Ishikawa (cell line): ENCODE results near the gene TMA7.

Experiments used
- CEBPB ChIP-seq: IDR thresholded peaks from 2 replicates; pipeline ENCODE4 v1.6.1; 2012
- CREB1 ChIP-seq: IDR thresholded peaks from 2 replicates; pipeline ENCODE4 v1.6.1; 2012; ENCODE audit warnings: low read depth
- EGR1 ChIP-seq: IDR thresholded peaks from 2 replicates; pipeline ENCODE4 v1.6.1; 2012
- EP300 ChIP-seq: IDR thresholded peaks from 2 replicates; pipeline ENCODE4 v1.6.1; 2012; ENCODE audit warnings: borderline replicate concordance
- FOXM1 ChIP-seq: IDR thresholded peaks from 2 replicates; pipeline ENCODE4 v1.6.1; 2012; ENCODE audit warnings: low read depth, borderline replicate concordance
- MAX ChIP-seq: IDR thresholded peaks from 2 replicates; pipeline ENCODE4 v1.6.1; 2012
- NFIC ChIP-seq: IDR thresholded peaks from 2 replicates; pipeline ENCODE4 v1.6.1; 2012
- RAD21 ChIP-seq: IDR thresholded peaks from 2 replicates; pipeline ENCODE4 v1.6.1; 2012; ENCODE audit warnings: low read depth
- REST ChIP-seq: IDR thresholded peaks from 2 replicates; pipeline ENCODE4 v1.6.1; 2012; ENCODE audit warnings: low read depth, mild to moderate bottlenecking
- TAF1 ChIP-seq: IDR thresholded peaks from 2 replicates; pipeline ENCODE4 v1.6.1; 2012; ENCODE audit warnings: low read depth, mild to moderate bottlenecking
- TCF12 ChIP-seq: IDR thresholded peaks from 2 replicates; pipeline ENCODE4 v1.6.1; 2012; ENCODE audit warnings: low read depth
- TEAD4 ChIP-seq: IDR thresholded peaks from 2 replicates; pipeline ENCODE4 v1.6.1; 2012
- USF1 ChIP-seq: IDR thresholded peaks from 2 replicates; pipeline ENCODE4 v1.6.1; 2012
- YY1 ChIP-seq: IDR thresholded peaks from 2 replicates; pipeline ENCODE4 v1.6.1; 2012; ENCODE audit warnings: low read depth
- ZBTB7A ChIP-seq: IDR thresholded peaks from 2 replicates; pipeline ENCODE4 v1.6.1; 2012; ENCODE audit warnings: low read depth

The TMA7 gene

GRCh38 chr3:48411041-48411588 is 28.9 kb upstream of the TMA7 start:
- TF ChIP-seq FOXM1 (no peak), REST (no peak), TEAD4 (no peak), ZBTB7A (no peak), CEBPB (no peak), YY1 (no peak), NFIC (no peak), CREB1 (no peak), EGR1 (no peak), USF1 (no peak), TAF1 (no peak), TCF12 (no peak), RAD21 (no peak)

- TF ChIP-seq NFIC (no peak), RAD21 (no peak), YY1 (no peak), TCF12 (no peak), ZBTB7A (no peak), FOXM1 (no peak), REST (no peak), USF1 (no peak), CREB1 (no peak), CEBPB (no peak), EGR1 (no peak), EP300 (no peak), MAX (no peak), TAF1 (no peak), TEAD4 (no peak)
Observed at GRCh38 chr3:48411606-48412374, 28.3 kb upstream of the TMA7 start.

- TF ChIP-seq REST (no peak), TCF12 (no peak), YY1 (no peak), ZBTB7A (no peak), TAF1 (no peak), TEAD4 (no peak), CEBPB (no peak), EP300 (no peak), USF1 (no peak), RAD21 (no peak)
Observed at GRCh38 chr3:48412375-48413001, 27.6 kb upstream of the TMA7 start.

- TF ChIP-seq EGR1 = no peak
- TF ChIP-seq FOXM1 = no peak
- TF ChIP-seq TCF12 = no peak
Observed at GRCh38 chr3:48413086-48413485, 27.0 kb upstream of the TMA7 start.
